GM08714 (cell line): ENCODE data around the gene NANOGP8.

Source experiments
- H3K4me3 ChIP-seq: fragments of 200-500 bp; sonication (Bioruptor generic); 2 replicates; pipeline ENCODE4 v1.5.1; 2014; ENCODE audit warnings: mild to moderate bottlenecking, low read length, inconsistent platforms
- ZNF274 ChIP-seq: IDR thresholded peaks from 2 replicates; pipeline ENCODE4 v1.6.1; 2012; ENCODE audit warnings: mild to moderate bottlenecking, low read depth, low read length

The NANOGP8 gene

GRCh38 chr15:35055416-35056105, 29.5 kb downstream of the NANOGP8 start:
- TF ChIP-seq ZNF274: no peak
- H3K4me3 ChIP-seq: no peak overlapping the region

GRCh38 chr15:35054380-35054779, 30.7 kb downstream of the NANOGP8 start:
- no peak for TF ChIP-seq ZNF274
- H3K4me3 ChIP-seq: no peak overlapping the region

- no peak overlapping the region for H3K4me3 ChIP-seq
- no peak for TF ChIP-seq ZNF274
Observed at GRCh38 chr15:35047996-35048395, 37.1 kb downstream of the NANOGP8 start.

DNA sequence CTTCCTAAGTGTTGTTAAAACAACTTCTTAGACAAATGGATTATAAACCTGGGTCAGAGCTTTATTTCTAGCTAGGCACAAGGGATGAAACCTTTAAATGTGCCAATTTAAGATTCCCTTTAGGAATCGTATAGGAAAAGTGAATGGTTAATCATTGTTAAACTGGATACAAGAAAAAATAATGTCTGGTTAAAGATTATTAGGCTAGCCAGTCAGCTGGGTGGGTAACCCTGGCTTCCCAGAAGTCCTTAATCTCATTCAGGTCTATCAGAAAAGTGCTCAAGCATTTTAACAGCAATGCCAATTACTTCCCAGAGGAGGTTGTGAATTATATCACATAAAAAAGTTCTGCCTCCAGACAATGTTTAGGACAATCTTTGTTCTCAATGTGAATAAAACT, 37.6 kb downstream of the NANOGP8 start:
- TF ChIP-seq ZNF274: no peak
- H3K4me3 ChIP-seq: no peak overlapping the region

- no peak for TF ChIP-seq ZNF274
- H3K4me3 ChIP-seq: no peak overlapping the region
Observed at GRCh38 chr15:35043373-35044095, 41.6 kb downstream of the NANOGP8 start.

- no peak for TF ChIP-seq ZNF274
Observed at GRCh38 chr15:35040339-35041255, 44.5 kb downstream of the NANOGP8 start.

DNA sequence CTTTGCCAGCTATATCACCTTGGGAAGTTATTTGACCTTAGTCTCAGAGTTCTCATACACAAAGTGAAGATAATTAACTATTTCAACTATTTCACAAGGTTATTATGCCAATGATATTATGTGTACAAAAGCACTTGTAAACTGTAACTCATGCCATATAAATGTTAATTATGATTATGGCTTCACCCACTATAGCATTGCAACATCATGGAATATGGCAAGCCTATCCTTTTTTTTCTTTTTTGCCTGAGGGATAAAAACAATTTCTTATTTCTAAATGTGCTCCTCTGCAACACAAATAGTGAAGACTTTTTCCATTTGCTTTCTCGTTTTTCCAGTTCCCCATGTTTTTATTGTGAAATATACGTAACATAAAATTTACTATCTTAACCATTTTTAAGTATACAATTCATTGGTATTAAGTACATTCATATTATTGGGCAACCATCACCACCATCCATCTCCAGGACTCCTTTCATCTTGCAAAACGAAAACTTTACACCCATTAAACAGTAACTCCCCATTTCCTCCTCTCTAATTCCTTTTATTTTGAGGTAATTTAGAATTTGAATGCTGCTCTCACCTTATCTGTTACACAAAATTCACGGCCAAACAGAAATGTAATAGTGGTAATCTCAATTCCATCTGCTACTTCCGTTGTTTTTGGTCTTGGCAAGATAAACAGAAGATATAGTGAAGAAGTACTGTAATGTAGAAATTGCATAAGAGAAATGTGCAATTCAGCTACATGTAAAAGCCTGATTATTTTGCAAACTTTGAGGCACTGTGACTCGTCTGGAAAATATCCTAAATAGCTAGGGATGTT, 46.3 kb downstream of the NANOGP8 start:
- TF ChIP-seq ZNF274: no peak
- H3K4me3 ChIP-seq: no peak overlapping the region

More at GRCh38 chr15:35040339-35041255, 44.5 kb downstream of the NANOGP8 start:
- H3K4me3 ChIP-seq: no peak overlapping the region
